HG03196 (cell line): ENCODE measurements around the gene IGSF3.

Source experiments
- ATAC-seq: cut with Tn5 transposase; IDR thresholded peaks from one replicate; pipeline ENCODE4 v1.9.1; 2021; ENCODE audit not compliant: unreplicated experiment

The IGSF3 gene

GRCh38 chr1:116686723-116687352 is 19.3 kb upstream of the IGSF3 start:
- ATAC-seq, result no peak

GRCh38 chr1:116686175-116686574 is 18.6 kb upstream of the IGSF3 start:
- no peak for ATAC-seq

GRCh38 chr1:116684575-116684974 is 17.0 kb upstream of the IGSF3 start:
- no peak for ATAC-seq

- no peak for ATAC-seq
Measured at GRCh38 chr1:116682641-116683221, 15.2 kb upstream of the IGSF3 start.

- ATAC-seq, result no peak
Measured at GRCh38 chr1:116681343-116681899, 13.9 kb upstream of the IGSF3 start.

- ATAC-seq, result no peak
Measured at GRCh38 chr1:116680752-116681151, 13.2 kb upstream of the IGSF3 start.

- no peak for ATAC-seq
Measured at GRCh38 chr1:116679828-116680628, 12.5 kb upstream of the IGSF3 start.

GRCh38 chr1:116679091-116679827 is 11.7 kb upstream of the IGSF3 start:
- no peak for ATAC-seq

GRCh38 chr1:116678732-116679090 is 11.2 kb upstream of the IGSF3 start:
- ATAC-seq, result no peak

GRCh38 chr1:116677474-116678062 is 10.0 kb upstream of the IGSF3 start:
- no peak for ATAC-seq

- ATAC-seq, result no peak
Measured at GRCh38 chr1:116676291-116676690, 8.8 kb upstream of the IGSF3 start.

- no peak for ATAC-seq
Measured at GRCh38 chr1:116674751-116675150, 7.2 kb upstream of the IGSF3 start.

GRCh38 chr1:116674011-116674531 is 6.5 kb upstream of the IGSF3 start:
- no peak for ATAC-seq

- no peak for ATAC-seq
Measured at GRCh38 chr1:116671912-116672311, 4.4 kb upstream of the IGSF3 start.

GRCh38 chr1:116671072-116671760 is 3.7 kb upstream of the IGSF3 start:
- ATAC-seq, result no peak

GRCh38 chr1:116668277-116668676 is 744 bp upstream of the IGSF3 start:
- ATAC-seq, result no peak

GRCh38 chr1:116667078-116667574 is 407 bp downstream of the IGSF3 start:
- ATAC-seq, result no peak

GRCh38 chr1:116666187-116667077 is 1.1 kb downstream of the IGSF3 start:
- ATAC-seq, result no peak

GRCh38 chr1:116664978-116665371 is 2.6 kb downstream of the IGSF3 start:
- ATAC-seq, result no peak
